NCI-H524 (cell line): Measurements from ENCODE around the gene BEND4.

Experiments
- DNase-seq, 2 experiments: peaks; one replicate each; lab custom pipeline; 2025; lab: John Stamatoyannopoulos, UW

BEND4 gene

GRCh38 chr4:42104521-42104920 lies 47.9 kb downstream of the BEND4 start:
- peak in 1 of 2 experiments; percentile 26 for DNase-seq

- DNase-seq: no peak
These were observed 50.9 kb downstream of the BEND4 start for GRCh38 chr4:42101446-42101975.

- DNase-seq: no peak
These were observed 64.1 kb downstream of the BEND4 start for GRCh38 chr4:42088386-42088785.

GRCh38 chr4:42083816-42084215 lies 68.6 kb downstream of the BEND4 start:
- no peak for DNase-seq

GRCh38 chr4:42080306-42080705 lies 72.1 kb downstream of the BEND4 start:
- DNase-seq: no peak

- no peak for DNase-seq
These were observed 74.2 kb downstream of the BEND4 start for GRCh38 chr4:42078184-42078801.

GRCh38 chr4:42074294-42074693 lies 78.2 kb downstream of the BEND4 start:
- DNase-seq: no peak

- no peak for DNase-seq
These were observed 82.0 kb downstream of the BEND4 start for GRCh38 chr4:42070463-42070862.

GRCh38 chr4:42067264-42067663 lies 85.2 kb downstream of the BEND4 start:
- no peak for DNase-seq

GRCh38 chr4:42066402-42066801 lies 86.1 kb downstream of the BEND4 start:
- DNase-seq: no peak
